ENCODE results near the gene ADSL.

- TF ChIP-seq, protein P1, sequence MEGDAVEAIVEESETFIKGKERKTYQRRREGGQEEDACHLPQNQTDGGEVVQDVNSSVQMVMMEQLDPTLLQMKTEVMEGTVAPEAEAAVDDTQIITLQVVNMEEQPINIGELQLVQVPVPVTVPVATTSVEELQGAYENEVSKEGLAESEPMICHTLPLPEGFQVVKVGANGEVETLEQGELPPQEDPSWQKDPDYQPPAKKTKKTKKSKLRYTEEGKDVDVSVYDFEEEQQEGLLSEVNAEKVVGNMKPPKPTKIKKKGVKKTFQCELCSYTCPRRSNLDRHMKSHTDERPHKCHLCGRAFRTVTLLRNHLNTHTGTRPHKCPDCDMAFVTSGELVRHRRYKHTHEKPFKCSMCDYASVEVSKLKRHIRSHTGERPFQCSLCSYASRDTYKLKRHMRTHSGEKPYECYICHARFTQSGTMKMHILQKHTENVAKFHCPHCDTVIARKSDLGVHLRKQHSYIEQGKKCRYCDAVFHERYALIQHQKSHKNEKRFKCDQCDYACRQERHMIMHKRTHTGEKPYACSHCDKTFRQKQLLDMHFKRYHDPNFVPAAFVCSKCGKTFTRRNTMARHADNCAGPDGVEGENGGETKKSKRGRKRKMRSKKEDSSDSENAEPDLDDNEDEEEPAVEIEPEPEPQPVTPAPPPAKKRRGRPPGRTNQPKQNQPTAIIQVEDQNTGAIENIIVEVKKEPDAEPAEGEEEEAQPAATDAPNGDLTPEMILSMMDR (IDR thresholded peaks at IDR 0.05): no peak
- no peak for TF ChIP-seq ZFX (IDR thresholded peaks at IDR 0.05; ENCODE audit: borderline replicate concordance)
Measured at GRCh38 chr22:40434745-40435144, 88.4 kb downstream of the ADSL start.

Measured in 22Rv1 (cell line).